ENCODE data around the gene ICAM5.

DNA sequence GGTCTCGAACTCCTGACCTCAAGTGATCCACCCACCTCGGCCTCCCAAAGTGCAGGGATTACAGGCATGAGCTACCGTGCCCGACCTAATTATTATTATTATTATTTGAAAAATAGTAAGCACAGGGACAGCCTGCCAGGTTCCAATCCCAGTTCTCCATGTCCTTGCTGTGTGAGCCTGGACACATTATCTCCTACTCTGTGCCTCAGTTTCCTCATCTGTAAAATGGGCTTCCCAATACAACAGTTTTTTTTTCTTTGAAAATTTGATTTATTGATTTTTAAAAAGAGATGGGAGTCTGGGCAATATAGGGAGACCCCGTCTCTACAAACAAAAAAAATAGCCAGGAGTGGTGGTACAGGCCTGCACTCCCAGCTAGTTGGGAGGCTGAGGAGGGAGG, 16.6 kb downstream of the ICAM5 start:
- TF ChIP-seq POLR2AphosphoS5 (IDR thresholded peaks at IDR 0.05): no peak
- TF ChIP-seq, protein P1, sequence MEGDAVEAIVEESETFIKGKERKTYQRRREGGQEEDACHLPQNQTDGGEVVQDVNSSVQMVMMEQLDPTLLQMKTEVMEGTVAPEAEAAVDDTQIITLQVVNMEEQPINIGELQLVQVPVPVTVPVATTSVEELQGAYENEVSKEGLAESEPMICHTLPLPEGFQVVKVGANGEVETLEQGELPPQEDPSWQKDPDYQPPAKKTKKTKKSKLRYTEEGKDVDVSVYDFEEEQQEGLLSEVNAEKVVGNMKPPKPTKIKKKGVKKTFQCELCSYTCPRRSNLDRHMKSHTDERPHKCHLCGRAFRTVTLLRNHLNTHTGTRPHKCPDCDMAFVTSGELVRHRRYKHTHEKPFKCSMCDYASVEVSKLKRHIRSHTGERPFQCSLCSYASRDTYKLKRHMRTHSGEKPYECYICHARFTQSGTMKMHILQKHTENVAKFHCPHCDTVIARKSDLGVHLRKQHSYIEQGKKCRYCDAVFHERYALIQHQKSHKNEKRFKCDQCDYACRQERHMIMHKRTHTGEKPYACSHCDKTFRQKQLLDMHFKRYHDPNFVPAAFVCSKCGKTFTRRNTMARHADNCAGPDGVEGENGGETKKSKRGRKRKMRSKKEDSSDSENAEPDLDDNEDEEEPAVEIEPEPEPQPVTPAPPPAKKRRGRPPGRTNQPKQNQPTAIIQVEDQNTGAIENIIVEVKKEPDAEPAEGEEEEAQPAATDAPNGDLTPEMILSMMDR (IDR thresholded peaks at IDR 0.05): no peak
